Stimulated activated CD8-positive, alpha-beta memory T cell treated with anti-CD3 and anti-CD28 coated beads, Interleukin-12 subunit alpha, Interleukin-12 subunit beta, amount 100 ng/mL, for 1 hour (primary cell): ENCODE data around the gene CTXN1.
"Not testable (repeated sequence)": the region's sequence is repeated elsewhere in the genome, so short reads cannot be mapped to it uniquely, and the experiment has no call there.

Source experiments
- DNase-seq: peaks from one replicate; pipeline ENCODE4 v3.0.0-alpha.2; 2020; ENCODE audit warnings: low read depth

The CTXN1 gene

GRCh38 chr19:7900401-7900870 lies 25.5 kb downstream of the CTXN1 start:
- DNase-seq = no peak

DNA sequence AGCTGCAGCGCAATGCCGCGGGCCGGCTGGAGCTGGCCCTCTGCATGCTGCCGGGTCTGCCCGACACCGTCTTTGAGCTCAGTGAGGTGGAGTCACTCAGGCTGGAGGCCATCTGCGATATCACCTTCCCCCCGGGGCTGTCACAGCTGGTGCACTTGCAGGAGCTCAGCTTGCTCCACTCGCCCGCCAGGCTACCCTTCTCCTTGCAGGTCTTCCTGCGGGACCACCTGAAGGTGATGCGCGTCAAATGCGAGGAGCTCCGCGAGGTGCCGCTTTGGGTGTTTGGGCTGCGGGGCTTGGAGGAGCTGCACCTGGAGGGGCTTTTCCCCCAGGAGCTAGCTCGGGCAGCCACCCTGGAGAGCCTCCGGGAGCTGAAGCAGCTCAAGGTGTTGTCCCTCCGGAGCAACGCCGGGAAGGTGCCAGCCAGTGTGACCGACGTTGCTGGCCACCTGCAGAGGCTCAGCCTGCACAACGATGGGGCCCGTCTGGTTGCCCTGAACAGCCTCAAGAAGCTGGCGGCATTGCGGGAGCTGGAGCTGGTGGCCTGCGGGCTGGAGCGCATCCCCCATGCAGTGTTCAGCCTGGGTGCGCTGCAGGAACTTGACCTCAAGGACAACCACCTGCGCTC lies 26.1 kb downstream of the CTXN1 start:
- DNase-seq = no peak

- DNase-seq = no peak
These were observed 27.0 kb downstream of the CTXN1 start for GRCh38 chr19:7898967-7899366.

- DNase-seq = no peak
These were observed 28.6 kb downstream of the CTXN1 start for GRCh38 chr19:7897292-7897691.

GRCh38 chr19:7895565-7895964 lies 30.4 kb downstream of the CTXN1 start:
- DNase-seq = no peak

- DNase-seq = no peak
These were observed 31.2 kb downstream of the CTXN1 start for GRCh38 chr19:7894612-7895309.

DNA sequence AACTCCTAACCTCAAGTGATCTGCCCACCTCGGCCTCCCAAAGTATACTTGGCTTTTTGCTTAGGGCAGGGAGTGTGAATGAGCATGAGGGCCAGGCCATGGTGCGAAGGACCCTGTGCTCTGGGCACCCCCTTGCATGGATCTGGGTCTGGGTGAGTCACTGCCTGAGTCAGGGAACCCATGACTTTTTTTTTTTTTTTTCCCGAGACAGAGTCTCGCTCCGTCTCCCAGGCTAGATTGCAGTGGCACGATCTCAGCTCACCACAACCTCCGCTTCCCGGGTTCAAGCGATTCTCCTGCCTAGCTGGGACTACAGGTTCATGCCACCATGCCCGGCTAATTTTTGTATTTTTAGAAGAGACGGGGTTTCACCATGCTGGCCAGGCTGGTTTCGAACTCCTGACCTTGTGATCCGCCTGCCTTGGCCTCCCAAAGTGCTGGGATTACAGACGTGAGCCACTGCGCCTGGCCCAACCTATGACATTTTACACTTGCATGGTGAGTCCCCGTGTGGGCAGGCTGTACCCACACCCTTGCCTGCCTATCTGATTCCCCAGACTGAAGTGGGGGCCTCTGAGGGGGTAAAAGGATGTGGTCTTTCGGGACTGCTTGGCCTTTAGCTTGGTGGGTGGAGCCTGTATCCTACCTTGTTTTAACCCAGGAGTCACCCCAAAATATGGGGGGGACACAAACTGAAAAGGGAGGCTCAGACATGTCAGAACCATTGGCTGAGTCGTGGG lies 32.4 kb downstream of the CTXN1 start:
- not testable (repeated sequence) for DNase-seq

- DNase-seq = no peak
These were observed 37.1 kb downstream of the CTXN1 start for GRCh38 chr19:7888826-7889217.

DNA sequence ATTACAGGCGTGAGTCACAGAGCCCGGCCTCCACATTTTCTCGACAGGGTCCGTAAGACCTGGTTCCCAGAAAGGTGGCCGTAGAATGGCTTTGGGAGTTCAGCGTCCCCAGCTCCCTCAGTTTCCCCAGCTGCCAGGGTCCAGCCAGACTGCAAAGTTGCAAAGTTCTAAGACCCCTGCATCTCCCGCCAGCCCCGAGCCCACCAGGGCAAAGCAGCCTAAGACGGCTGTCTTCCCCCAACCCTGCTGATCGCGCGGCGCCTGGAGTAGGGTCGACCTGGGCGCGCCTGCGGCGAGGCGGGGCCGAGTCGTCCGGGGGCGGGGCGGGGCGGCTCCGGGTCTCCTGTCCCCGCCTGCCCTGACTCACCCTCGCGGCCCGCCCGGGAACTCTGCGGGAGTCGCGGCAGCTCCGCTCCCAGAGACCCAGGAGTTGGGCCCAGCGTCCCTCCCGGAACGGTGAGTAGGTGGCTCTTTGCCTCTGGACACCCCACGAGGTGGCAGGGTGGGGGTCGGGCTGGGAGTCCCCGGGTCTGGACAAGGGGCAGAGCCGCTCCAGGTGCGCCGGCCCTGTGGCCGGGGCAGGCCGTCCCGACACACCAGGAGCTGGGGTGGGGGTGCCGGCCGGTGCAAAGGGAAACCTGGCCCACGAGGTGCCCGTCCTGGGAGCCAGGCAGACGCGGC lies 37.6 kb downstream of the CTXN1 start, which contains the start of gene LRRC8E:
TSS of gene LRRC8E (plus strand) at position 366 of the 681 bp plus-strand sequence. CDS start 7,094 bp downstream, outside the sequence.
- no peak for DNase-seq

DNA sequence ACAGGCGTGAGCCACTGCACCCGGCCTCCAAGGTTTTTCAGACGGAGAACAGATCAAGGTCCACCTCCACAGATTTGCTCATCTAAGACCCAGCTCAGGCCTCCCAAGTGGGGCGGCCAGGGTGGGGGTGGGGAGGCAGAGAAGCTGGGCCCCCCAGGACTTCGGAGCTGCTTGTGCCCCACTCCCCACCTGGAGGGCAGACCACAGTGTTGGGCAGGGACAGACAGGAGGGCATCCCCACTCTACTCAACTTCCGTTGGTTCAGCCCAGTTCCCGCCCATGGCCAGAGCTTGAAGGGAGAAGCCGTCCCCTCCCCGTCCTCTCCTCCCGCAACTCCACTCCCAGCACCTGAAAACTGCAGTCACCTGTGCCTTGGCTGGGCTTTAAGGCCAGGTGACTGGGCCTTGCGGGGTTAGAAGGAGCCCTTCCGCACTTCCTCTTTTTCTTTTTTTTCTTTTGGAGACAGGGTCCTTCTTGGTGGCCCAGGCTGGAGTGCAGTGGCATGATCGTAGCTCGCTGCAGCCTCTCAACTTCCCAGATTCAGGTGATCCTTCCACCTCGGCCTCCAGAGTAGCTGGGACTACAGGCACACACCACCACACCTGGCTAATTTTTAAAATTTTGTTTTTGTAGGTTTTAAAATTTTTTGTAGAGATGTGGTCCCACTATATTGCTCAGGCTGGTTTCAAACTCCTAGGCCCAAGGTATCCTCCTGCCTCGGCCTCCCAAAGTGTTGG lies 38.4 kb downstream of the CTXN1 start:
- DNase-seq = no peak

GRCh38 chr19:7885818-7886217 lies 40.1 kb downstream of the CTXN1 start:
- no peak for DNase-seq

- no peak for DNase-seq
These were observed 42.0 kb downstream of the CTXN1 start for GRCh38 chr19:7883796-7884570.

- no peak for DNase-seq
These were observed 42.8 kb downstream of the CTXN1 start for GRCh38 chr19:7883105-7883504.

- DNase-seq = no peak
These were observed 44.0 kb downstream of the CTXN1 start for GRCh38 chr19:7881910-7882309.

DNA sequence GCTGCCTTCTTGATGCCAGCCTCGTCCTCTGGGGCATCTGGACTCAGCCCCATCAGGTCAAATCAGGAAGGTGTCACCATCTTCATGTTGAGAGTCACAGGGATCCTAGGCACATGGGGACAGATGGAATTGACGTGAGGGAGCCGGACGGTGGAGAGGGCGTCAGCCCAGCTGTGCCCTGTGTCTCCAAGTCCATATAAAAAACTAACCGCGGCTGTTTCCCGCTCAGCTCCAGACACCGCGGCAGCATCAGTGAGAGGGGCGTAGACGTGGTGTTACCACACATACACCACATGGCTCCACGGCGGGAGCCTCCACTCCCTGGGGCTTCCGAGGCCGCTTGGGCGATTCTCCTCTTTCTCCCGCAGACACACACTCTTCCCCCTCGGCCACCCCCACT lies 46.1 kb downstream of the CTXN1 start:
- DNase-seq = no peak

- DNase-seq = no peak
These were observed 46.7 kb downstream of the CTXN1 start for GRCh38 chr19:7879111-7879807.

DNA sequence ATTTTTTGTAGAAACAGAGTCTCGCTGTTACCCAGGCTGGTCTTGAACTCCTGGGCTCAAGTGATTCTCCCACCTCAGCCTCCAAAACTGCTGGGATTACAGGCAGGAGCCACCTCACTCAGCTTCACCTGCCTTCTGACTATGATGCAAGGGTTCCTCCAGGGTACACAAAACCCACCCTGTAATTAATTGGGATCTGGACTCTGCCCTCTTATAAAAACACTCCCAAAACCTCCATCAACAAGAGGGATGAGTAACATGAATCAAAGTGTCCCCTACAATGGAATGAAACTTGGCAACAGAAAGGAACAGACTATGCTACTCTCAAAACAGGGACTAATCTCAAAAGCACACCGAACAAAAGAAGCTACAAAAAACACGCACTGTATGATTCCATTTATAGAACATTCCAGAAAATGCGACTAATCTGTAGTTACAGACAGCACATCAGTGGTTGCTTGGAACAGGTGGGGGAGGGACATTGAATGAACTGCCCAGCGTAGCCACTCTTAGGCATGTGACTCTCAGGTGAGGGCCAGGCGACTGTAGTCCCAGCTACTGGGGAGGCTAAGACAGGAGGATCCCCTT lies 48.6 kb downstream of the CTXN1 start:
- DNase-seq = no peak

DNA sequence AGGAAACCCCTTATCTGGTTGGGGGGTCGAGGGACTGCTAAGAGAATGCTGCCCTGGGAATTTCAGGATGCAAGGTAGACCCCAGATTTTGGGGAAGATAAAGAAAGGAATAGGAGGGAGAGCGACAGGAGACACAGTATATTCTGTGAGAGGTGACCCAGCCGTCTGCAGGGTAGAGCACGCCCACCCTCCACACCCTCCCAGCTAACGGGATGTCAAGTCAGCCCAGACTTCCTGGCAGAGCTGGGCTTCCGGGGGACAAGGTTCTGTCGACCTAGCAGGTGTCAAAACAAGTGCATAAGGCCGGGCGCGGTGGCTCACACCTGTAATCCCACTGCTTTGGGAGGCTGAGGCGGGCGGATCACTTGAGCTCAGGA lies 51.0 kb downstream of the CTXN1 start:
- DNase-seq = no peak
